Activated T-helper 2 cell treated with anti-CD3 and anti-CD28 coated beads, Interferon-gamma antibody, Interleukin-2, Interleukin-4, amounts not matched to agents 10 μg/mL and 5 μg/mL and 100 μg/mL, durations not matched to agents 14 hours and 24 hours and 36 hours (primary cell): ENCODE measurements around the gene MRPL43. TPM values are rescaled to one million over a fixed set of nuclear protein-coding genes. Genes with fewer than 3 reads are reported as not detected.

ENCODE experiments used
- DNase-seq: peaks from one replicate; pipeline ENCODE4 v3.0.0; 2021; ENCODE audit warnings: low spot score
- H3K27ac Mint-ChIP-seq: one replicate; pipeline ENCODE4 v1.8.0; 2021; ENCODE audit warnings: mixed read lengths
- H3K27me3 Mint-ChIP-seq: one replicate; pipeline ENCODE4 v1.8.0; 2021; ENCODE audit warnings: low read depth, mixed read lengths
- H3K36me3 Mint-ChIP-seq: one replicate; pipeline ENCODE4 v1.8.0; 2021; ENCODE audit warnings: low read depth, mixed read lengths
- H3K4me1 Mint-ChIP-seq: one replicate; pipeline ENCODE4 v1.8.0; 2021; ENCODE audit warnings: low read depth, mixed read lengths
- H3K4me3 Mint-ChIP-seq: one replicate; pipeline ENCODE4 v1.8.0; 2021; ENCODE audit warnings: low read depth, mild to moderate bottlenecking, moderate library complexity, mixed read lengths
- H3K9me3 Mint-ChIP-seq: one replicate; pipeline ENCODE4 v1.8.0; 2021; ENCODE audit warnings: mixed read lengths
- intact Hi-C: fragments of 100-400 bp; cut with micrococcal nuclease; formaldehyde crosslinking; loops from one replicate; pipeline ENCODE4 v1.15.1; 2023
- total RNA-seq: library from RNA; stranded (reverse); gene quantifications from 2 replicates; pipeline ENCODE4 v1.2.3, GENCODE V29; 2022

Gene MRPL43
- total RNA-seq, 1 donor from 2014 or later: 62.7 TPM

- H3K36me3 Mint-ChIP-seq: peaks cover 38% of the 10 kb centered on the region
- no peaks in the 10 kb centered on the region for H3K9me3 Mint-ChIP-seq
- no peak overlapping the region for H3K4me3 Mint-ChIP-seq
- H3K4me1 Mint-ChIP-seq: no peaks in the 10 kb centered on the region
- intact Hi-C loops: no loop called here
- DNase-seq: no peak
- H3K27ac Mint-ChIP-seq: no peak overlapping the region
- no peaks in the 10 kb centered on the region for H3K27me3 Mint-ChIP-seq
Measured at GRCh38 chr10:100948916-100949315, 38.4 kb downstream of the MRPL43 start.

GRCh38 chr10:100945754-100946153 lies 41.5 kb downstream of the MRPL43 start:
- H3K9me3 Mint-ChIP-seq: no peaks in the 10 kb centered on the region
- H3K4me1 Mint-ChIP-seq: peaks cover 8% of the 10 kb centered on the region
- no peak overlapping the region for H3K4me3 Mint-ChIP-seq
- peaks cover 55% of the 10 kb centered on the region for H3K36me3 Mint-ChIP-seq
- H3K27ac Mint-ChIP-seq: no peak overlapping the region
- intact Hi-C loops: no loop called here
- DNase-seq: no peak
- H3K27me3 Mint-ChIP-seq: no peaks in the 10 kb centered on the region

GRCh38 chr10:100943508-100943907 lies 43.8 kb downstream of the MRPL43 start:
- Mint-ChIP-seq H3K36me3 (peaks cover 59% of the 10 kb centered on the region), H3K4me3 (no peak overlapping the region), H3K9me3 (no peaks in the 10 kb centered on the region), H3K27me3 (no peaks in the 10 kb centered on the region), H3K27ac (no peak overlapping the region), H3K4me1 (peaks cover 8% of the 10 kb centered on the region)
- intact Hi-C loops: no loop called here
- DNase-seq: no peak

- H3K36me3 Mint-ChIP-seq: peaks cover 60% of the 10 kb centered on the region
- no peak overlapping the region for H3K4me3 Mint-ChIP-seq
- no peaks in the 10 kb centered on the region for H3K9me3 Mint-ChIP-seq
- H3K27me3 Mint-ChIP-seq: no peaks in the 10 kb centered on the region
- intact Hi-C loops: no loop called here
- no peak overlapping the region for H3K27ac Mint-ChIP-seq
- peaks cover 8% of the 10 kb centered on the region for H3K4me1 Mint-ChIP-seq
- DNase-seq: no peak
Measured at GRCh38 chr10:100942229-100942628, 45.1 kb downstream of the MRPL43 start.

- Mint-ChIP-seq H3K9me3 (no peaks in the 10 kb centered on the region), H3K27ac (no peak overlapping the region)
- intact Hi-C loops: loop anchor here (10.0 kb wide), 1 partner anchor 865 kb away; no protein-coding TSS in a partner anchor
Measured at GRCh38 chr10:100939763-100940344, 47.4 kb downstream of the MRPL43 start.

More at GRCh38 chr10:100939763-100940344, 47.4 kb downstream of the MRPL43 start:
- H3K4me1 Mint-ChIP-seq: peaks cover 8% of the 10 kb centered on the region
- H3K27me3 Mint-ChIP-seq: no peaks in the 10 kb centered on the region
- no peak overlapping the region for H3K4me3 Mint-ChIP-seq
- H3K36me3 Mint-ChIP-seq: peaks cover 47% of the 10 kb centered on the region
- DNase-seq: no peak

Other genes starting within 250 kb of the MRPL43 start
- gene PAX2, start 241.9 kb downstream of the MRPL43 start, total RNA-seq: 0.18 and 0.30 TPM in 2 replicates
- gene SLF2, start 74.5 kb downstream of the MRPL43 start, total RNA-seq: 32.2 and 34.0 TPM in 2 replicates
- gene SEMA4G, start 18.0 kb downstream of the MRPL43 start, total RNA-seq: 1.3 and 1.6 TPM in 2 replicates
- 25.9 and 27.2 TPM in 2 replicates for gene TWNK, start within 50 bp of the MRPL43 start, total RNA-seq
- 19.2 and 22.2 TPM in 2 replicates for gene LZTS2, start 12.3 kb upstream of the MRPL43 start, total RNA-seq
- gene PDZD7, start 43.6 kb upstream of the MRPL43 start, total RNA-seq: 0.53 and 0.64 TPM in 2 replicates
- gene SFXN3, start 43.7 kb upstream of the MRPL43 start, total RNA-seq: 41.3 and 44.3 TPM in 2 replicates
- gene KAZALD1, start 74.5 kb upstream of the MRPL43 start, total RNA-seq: 0.55 and 0.67 TPM in 2 replicates
- not detected in 2 replicates for gene TLX1, start 143.8 kb upstream of the MRPL43 start, total RNA-seq
- not detected in 2 replicates for gene LBX1, start 242.0 kb upstream of the MRPL43 start, total RNA-seq